ENCODE results near the gene OR52L1. TPM values are rescaled to one million over a fixed set of nuclear protein-coding genes. Genes with fewer than 3 reads are reported as not detected.

Gene OR52L1
- total RNA-seq, 1 experiment from 2014 or later = not detected

GRCh38 chr11:6012035-6012668, 25.4 kb upstream of the OR52L1 start:
- no TSS peak for BruUV-seq (replicated peaks)
- ChIA-PET CTCF (no interaction called here), POLR2A (ENCODE audit: unreplicated experiment) (no interaction called here)
- no peak for DNase-seq
- no peak overlapping the region for H2AFZ ChIP-seq
- H3K4me1 ChIP-seq (replicated peaks; ENCODE audit: insufficient read depth) = no peaks in the 10 kb centered on the region
- no peaks in the 10 kb centered on the region for H3K79me2 ChIP-seq (ENCODE audit: low read depth)
- intact Hi-C loops (cut with micrococcal nuclease; ENCODE audit: unreplicated experiment) = no loop called here
- H3F3A ChIP-seq (ENCODE audit: insufficient read depth, low read depth) = no peaks in the 10 kb centered on the region
- TF ChIP-seq EZH2 (IDR thresholded peaks at IDR 0.05; ENCODE audit: low read depth) = no peak
- TF ChIP-seq CTCF (conservative IDR thresholded peaks at IDR 0.05) = no peak
- no peaks in the 10 kb centered on the region for H3K27me3 ChIP-seq (ENCODE audit: insufficient read depth, low read depth)
- no peaks in the 10 kb centered on the region for H3K36me3 ChIP-seq (ENCODE audit: low read depth)
- H3K4me2 ChIP-seq = no peak overlapping the region
- no peaks in the 10 kb centered on the region for H4K20me1 ChIP-seq (ENCODE audit: insufficient read depth)
- H3K9me2 ChIP-seq (ENCODE audit: insufficient read depth) = no peaks in the 10 kb centered on the region
- H3K27ac ChIP-seq = no peak overlapping the region
- H3K9me3 ChIP-seq (ENCODE audit: insufficient read depth, low read depth) = no peaks in the 10 kb centered on the region
- no peak overlapping the region for H3K4me3 ChIP-seq

GRCh38 chr11:6006846-6007245, 20.1 kb upstream of the OR52L1 start, which contains the start of gene OR56A4:
TSS of gene OR56A4 (minus strand) at chr11:6006946. CDS start at chr11:6002992, 3,954 bp downstream.
- Histone ChIP-seq H3K9me2 (ENCODE audit: insufficient read depth) (no peaks in the 10 kb centered on the region), H3K9me3 (ENCODE audit: insufficient read depth, low read depth) (no peaks in the 10 kb centered on the region), H3K27ac (no peak within 1 kb of the TSS), H3F3A (ENCODE audit: insufficient read depth, low read depth) (no peaks in the 10 kb centered on the region), H3K4me3 (no peak within 1 kb of the TSS), H3K79me2 (ENCODE audit: low read depth) (no peaks in the 10 kb centered on the region), H2AFZ (no peak within 1 kb of the TSS), H3K27me3 (ENCODE audit: insufficient read depth, low read depth) (no peaks in the 10 kb centered on the region), H3K36me3 (ENCODE audit: low read depth) (no peaks in the 10 kb centered on the region), H4K20me1 (ENCODE audit: insufficient read depth) (no peaks in the 10 kb centered on the region), H3K4me2 (no peak within 1 kb of the TSS), H3K4me1 (replicated peaks; ENCODE audit: insufficient read depth) (no peaks in the 10 kb centered on the region)
- intact Hi-C loops (cut with micrococcal nuclease; ENCODE audit: unreplicated experiment) = no loop called here
- ChIA-PET POLR2A (ENCODE audit: unreplicated experiment) (no interaction called here), CTCF (no interaction called here)
- DNase-seq = no peak
- TF ChIP-seq EZH2 (IDR thresholded peaks at IDR 0.05; ENCODE audit: low read depth) = no peak
- no peak for TF ChIP-seq CTCF (conservative IDR thresholded peaks at IDR 0.05)
- BruUV-seq (replicated peaks) = no TSS peak

GRCh38 chr11:6006395-6006794, 19.6 kb upstream of the OR52L1 start:
- Histone ChIP-seq H3K36me3 (ENCODE audit: low read depth) (no peaks in the 10 kb centered on the region), H3K4me1 (replicated peaks; ENCODE audit: insufficient read depth) (no peaks in the 10 kb centered on the region), H4K20me1 (ENCODE audit: insufficient read depth) (no peaks in the 10 kb centered on the region), H3K27ac (no peak overlapping the region), H3K9me3 (ENCODE audit: insufficient read depth, low read depth) (no peaks in the 10 kb centered on the region), H3K9me2 (ENCODE audit: insufficient read depth) (no peaks in the 10 kb centered on the region), H3K27me3 (ENCODE audit: insufficient read depth, low read depth) (no peaks in the 10 kb centered on the region), H3K4me2 (no peak overlapping the region), H3K4me3 (no peak overlapping the region), H3K79me2 (ENCODE audit: low read depth) (no peaks in the 10 kb centered on the region), H2AFZ (no peak overlapping the region), H3F3A (ENCODE audit: insufficient read depth, low read depth) (no peaks in the 10 kb centered on the region)
- DNase-seq = no peak
- TF ChIP-seq EZH2 (IDR thresholded peaks at IDR 0.05; ENCODE audit: low read depth) (no peak), CTCF (conservative IDR thresholded peaks at IDR 0.05) (no peak)
- intact Hi-C loops (cut with micrococcal nuclease; ENCODE audit: unreplicated experiment) = no loop called here
- no TSS peak for BruUV-seq (replicated peaks)
- ChIA-PET CTCF (no interaction called here), POLR2A (ENCODE audit: unreplicated experiment) (no interaction called here)
